GM12875 (cell line): ENCODE results near the gene BORCS5.

Source experiments
- H3K4me3 ChIP-seq: one replicate; pipeline ENCODE4 v1.5.1; 2011; ENCODE audit warnings: low read depth, low read length, control low read depth
- TF ChIP-seq, protein P1 (sequence below): IDR thresholded peaks from 2 replicates; pipeline ENCODE4 v1.5.1; 2011; ENCODE audit warnings: low read depth, mild to moderate bottlenecking, control low read depth, inconsistent platforms, low read length, moderate library complexity, borderline replicate concordance; ENCODE audit not compliant: insufficient read depth

Gene BORCS5

DNA sequence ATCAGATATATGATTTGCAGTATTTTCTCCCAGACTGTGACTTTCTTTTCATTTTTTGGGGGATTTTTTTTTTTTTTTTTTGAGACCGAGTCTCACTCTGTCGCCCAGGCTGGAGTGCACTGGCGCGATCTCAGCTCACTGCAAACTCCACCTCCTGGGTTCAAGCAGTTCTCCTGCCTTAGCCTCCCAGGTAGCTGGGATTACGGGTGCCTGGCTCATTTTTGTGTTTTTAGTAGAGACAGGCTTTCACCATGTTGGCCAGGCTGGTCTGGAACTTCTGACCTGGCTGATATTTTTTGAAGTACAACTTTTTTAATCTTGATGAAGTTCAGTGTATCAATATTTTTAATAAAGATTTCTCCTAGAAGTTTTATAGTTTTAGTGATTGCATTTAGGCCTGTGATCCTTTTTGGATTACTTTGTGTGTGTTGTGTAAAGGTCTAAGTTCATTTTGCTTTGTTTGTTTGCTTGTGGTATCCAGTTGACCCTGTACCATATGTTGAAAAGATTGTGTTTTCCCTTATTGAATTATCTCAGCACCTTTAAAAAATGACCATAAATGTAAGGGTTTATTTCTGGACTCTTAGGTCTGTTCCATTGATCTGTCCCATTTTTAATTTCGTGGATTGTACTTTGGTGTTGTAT is 24.2 kb downstream of the BORCS5 start:
- TF ChIP-seq, protein P1, sequence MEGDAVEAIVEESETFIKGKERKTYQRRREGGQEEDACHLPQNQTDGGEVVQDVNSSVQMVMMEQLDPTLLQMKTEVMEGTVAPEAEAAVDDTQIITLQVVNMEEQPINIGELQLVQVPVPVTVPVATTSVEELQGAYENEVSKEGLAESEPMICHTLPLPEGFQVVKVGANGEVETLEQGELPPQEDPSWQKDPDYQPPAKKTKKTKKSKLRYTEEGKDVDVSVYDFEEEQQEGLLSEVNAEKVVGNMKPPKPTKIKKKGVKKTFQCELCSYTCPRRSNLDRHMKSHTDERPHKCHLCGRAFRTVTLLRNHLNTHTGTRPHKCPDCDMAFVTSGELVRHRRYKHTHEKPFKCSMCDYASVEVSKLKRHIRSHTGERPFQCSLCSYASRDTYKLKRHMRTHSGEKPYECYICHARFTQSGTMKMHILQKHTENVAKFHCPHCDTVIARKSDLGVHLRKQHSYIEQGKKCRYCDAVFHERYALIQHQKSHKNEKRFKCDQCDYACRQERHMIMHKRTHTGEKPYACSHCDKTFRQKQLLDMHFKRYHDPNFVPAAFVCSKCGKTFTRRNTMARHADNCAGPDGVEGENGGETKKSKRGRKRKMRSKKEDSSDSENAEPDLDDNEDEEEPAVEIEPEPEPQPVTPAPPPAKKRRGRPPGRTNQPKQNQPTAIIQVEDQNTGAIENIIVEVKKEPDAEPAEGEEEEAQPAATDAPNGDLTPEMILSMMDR: no peak

DNA sequence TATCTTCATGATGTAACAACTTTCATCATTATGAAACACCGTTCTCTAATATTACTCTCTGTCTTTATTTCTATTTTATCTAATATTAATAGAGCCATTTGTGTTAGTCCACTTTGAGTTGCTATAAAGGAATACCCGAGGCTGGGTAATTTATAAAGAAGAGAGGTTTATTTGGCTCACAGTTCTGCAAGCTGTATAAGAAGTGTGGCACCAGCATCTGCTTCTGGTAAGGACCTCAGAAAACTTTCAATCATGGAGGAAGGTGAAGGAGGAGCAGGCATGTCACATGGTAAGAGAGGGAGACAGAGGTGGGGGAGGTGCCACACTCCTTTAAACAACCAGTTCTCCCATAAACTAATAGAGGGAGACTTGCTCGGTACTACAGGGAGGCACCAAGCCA is 25.1 kb downstream of the BORCS5 start:
- TF ChIP-seq, protein P1: no peak

More for the DNA sequence above, 24.2 kb downstream of the BORCS5 start:
- no peak overlapping the region for H3K4me3 ChIP-seq

DNA sequence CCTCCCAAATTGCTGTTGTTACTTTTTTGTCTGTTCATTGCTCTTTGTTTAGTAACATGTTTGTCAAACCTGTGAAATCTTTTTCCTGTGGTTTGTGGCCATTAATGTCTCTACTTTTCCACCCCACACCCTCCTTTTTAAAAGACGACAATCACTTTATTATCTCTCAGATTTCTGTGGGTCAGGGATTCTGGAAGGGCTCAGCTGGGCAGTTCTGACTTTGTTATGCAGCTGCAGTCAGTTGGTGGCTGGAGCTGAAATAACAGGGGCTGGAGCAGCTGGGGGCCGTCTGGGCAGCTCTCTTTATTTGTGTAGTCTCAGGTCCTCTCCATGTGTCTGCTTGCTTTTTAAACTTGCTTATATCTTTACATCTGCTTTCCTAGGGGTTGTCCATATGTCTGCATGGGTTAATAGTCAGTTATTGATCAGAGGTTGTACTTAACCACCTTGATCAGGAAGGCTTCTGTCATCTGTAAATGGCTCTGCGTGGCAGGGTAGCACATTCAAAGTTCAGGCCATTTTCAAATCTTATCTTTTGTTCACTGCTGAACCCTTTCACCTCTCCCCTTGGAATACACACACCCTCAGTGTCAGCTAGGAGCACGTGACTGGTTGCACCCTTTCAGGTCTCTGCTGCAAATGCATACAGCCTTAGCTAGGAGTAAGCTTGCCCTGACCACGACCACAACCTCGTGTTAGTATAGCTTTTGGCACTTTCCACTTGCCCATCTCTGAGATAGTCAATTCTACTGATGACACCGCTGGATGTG is 27.9 kb downstream of the BORCS5 start:
- TF ChIP-seq, protein P1: no peak
- no peak overlapping the region for H3K4me3 ChIP-seq

More for the DNA sequence above, 25.1 kb downstream of the BORCS5 start:
- no peak overlapping the region for H3K4me3 ChIP-seq

DNA sequence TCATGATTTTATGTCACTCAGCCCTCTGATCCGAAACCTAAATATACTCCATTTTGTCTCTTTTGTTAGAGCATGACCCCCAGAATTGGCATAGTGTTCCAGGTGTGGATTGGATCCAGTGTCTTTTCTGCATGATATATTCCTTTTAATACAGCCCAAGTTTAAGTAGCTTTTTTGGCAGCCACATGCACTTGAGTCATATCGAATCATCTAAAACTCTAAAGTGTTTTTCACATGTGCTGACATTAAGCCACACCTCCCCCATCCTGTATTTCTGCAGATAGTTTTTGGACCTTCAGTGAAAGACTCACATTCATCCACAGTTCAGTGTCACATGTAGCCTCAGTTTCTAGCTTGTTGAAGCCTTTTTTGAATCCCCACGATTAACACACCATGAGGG is 30.6 kb downstream of the BORCS5 start:
- no peak overlapping the region for H3K4me3 ChIP-seq
- TF ChIP-seq, protein P1: no peak

DNA sequence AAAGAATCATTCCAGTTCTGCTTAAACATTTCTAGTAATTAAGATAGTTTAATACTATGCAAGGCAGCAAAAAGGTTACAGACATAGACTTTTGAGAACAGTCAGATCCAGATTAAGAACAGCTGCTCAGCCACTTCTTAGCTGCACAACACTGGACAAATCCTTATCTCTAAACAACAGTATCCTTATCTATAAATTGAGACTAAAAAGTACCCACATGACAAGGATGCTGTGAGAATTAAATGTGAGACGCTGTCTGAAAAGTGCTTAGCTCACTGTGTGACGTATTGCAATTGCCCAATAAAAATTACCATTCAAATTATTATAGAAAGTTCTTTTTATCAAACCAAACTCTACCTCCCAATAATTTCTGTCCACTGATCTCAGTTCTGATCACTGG is 35.5 kb downstream of the BORCS5 start:
- TF ChIP-seq, protein P1: no peak
- H3K4me3 ChIP-seq: no peak overlapping the region

DNA sequence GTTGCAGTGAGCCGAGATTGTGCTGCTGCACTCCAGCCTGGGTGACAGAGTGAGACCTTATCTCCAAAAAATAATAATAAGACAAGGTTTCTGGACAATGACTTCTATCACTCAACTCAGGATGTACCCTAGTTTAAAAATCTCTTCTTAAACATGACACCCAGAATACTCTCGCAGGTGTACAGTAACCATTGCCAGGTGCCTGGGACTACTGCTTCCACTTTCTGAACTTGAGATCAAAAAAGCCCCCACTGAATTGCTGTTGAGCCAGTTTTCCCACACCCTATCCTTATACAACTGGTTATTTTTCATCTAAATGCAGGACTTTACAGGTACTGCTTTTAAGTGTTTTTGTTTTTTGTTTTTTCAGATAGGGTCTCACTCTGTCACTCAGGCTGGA is 36.3 kb downstream of the BORCS5 start:
- TF ChIP-seq, protein P1: no peak
- H3K4me3 ChIP-seq: no peak overlapping the region

DNA sequence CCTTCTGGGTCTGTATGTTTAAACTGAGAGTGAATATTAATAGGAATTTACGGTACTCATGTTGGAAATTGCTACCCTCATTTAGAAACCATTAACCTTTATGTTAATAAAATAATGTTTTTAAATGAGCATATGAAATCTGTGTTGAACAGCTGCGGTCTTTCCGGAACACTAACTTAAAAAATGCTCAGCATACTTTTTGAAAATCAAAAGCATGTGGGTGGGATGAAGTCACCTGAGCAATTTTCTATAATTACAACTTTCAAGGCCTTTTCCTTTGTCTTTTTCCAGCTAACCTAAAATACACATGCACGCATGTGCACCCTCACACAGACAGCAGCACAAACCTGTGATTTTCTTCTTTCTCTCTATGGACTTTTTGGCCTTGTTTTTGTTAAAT is 39.8 kb downstream of the BORCS5 start:
- TF ChIP-seq, protein P1: no peak

More for the DNA sequence above, 39.8 kb downstream of the BORCS5 start:
- H3K4me3 ChIP-seq: no peak overlapping the region
